GM23338 (cell line): ENCODE measurements around the gene CCDC24. TPM values are rescaled to one million over a fixed set of nuclear protein-coding genes. Genes with fewer than 3 reads are reported as not detected.
A peak's percentile ranks its signal among the peaks of the same experiment; 100 is the strongest.

Experiments used
- ATAC-seq: fragments of 200-7000 bp; cut with Tn5 transposase; 3 replicates; pipeline ENCODE4 v1.9.1; 2020
- DNase-seq: peaks from one replicate; pipeline ENCODE4 v3.0.0-alpha.2; 2015; ENCODE audit warnings: low spot score
- H2AFZ ChIP-seq: fragments of 200-600 bp; sonication (generic); 2 replicates; pipeline ENCODE4 v1.8.0; 2016; ENCODE audit warnings: antibody characterized with exemption, mild to moderate bottlenecking, moderate library complexity
- H3F3A ChIP-seq: fragments of 200-600 bp; sonication (generic); replicated peaks from 2 replicates; pipeline ENCODE4 v1.8.0; 2017; ENCODE audit warnings: antibody characterized with exemption, mixed run types, low read depth
- H3K27ac ChIP-seq: fragments of 200-600 bp; sonication (generic); 2 replicates; pipeline ENCODE4 v1.6.1; 2016; ENCODE audit warnings: low read depth
- H3K27me3 ChIP-seq: fragments of 200-600 bp; sonication (generic); 2 replicates; pipeline ENCODE4 v1.8.0; 2016; ENCODE audit warnings: mild to moderate bottlenecking, mixed run types, moderate library complexity; ENCODE audit not compliant: insufficient read depth
- H3K36me3 ChIP-seq: fragments of 200-600 bp; sonication (generic); 2 replicates; pipeline ENCODE4 v1.8.0; 2016; ENCODE audit warnings: mild to moderate bottlenecking; ENCODE audit not compliant: insufficient read depth
- H3K4me1 ChIP-seq: fragments of 200-600 bp; sonication (generic); 2 replicates; pipeline ENCODE4 v1.8.0; 2016; ENCODE audit warnings: mild to moderate bottlenecking, moderate library complexity; ENCODE audit not compliant: insufficient read depth
- H3K4me2 ChIP-seq: fragments of 200-600 bp; sonication (generic); 2 replicates; pipeline ENCODE4 v1.7.1; 2017; ENCODE audit warnings: mixed run types
- H3K4me3 ChIP-seq: fragments of 200-600 bp; sonication (generic); 2 replicates; pipeline ENCODE4 v1.6.1; 2016; ENCODE audit warnings: mixed run types
- H3K79me2 ChIP-seq: fragments of 200-600 bp; sonication (generic); replicated peaks from 2 replicates; pipeline ENCODE4 v1.8.0; 2017; ENCODE audit warnings: mild to moderate bottlenecking; ENCODE audit not compliant: insufficient read depth
- H3K9me2 ChIP-seq: fragments of 200-600 bp; sonication (generic); 2 replicates; pipeline ENCODE4 v1.8.0; 2017; ENCODE audit not compliant: insufficient read depth
- H4K20me1 ChIP-seq: fragments of 200-600 bp; sonication (generic); replicated peaks from 2 replicates; pipeline ENCODE4 v1.8.0; 2017; ENCODE audit warnings: mild to moderate bottlenecking; ENCODE audit not compliant: insufficient read depth
- H3K27ac Mint-ChIP-seq: 2 replicates; pipeline ENCODE4 v1.8.0; 2020; ENCODE audit warnings: inconsistent platforms, mild to moderate bottlenecking, moderate library complexity, mixed read lengths
- H3K27me3 Mint-ChIP-seq: 3 replicates; pipeline ENCODE4 v1.8.0; 2022; ENCODE audit warnings: low read depth, mild to moderate bottlenecking, moderate library complexity, mixed read lengths, inconsistent platforms; ENCODE audit not compliant: insufficient read depth, poor library complexity
- H3K36me3 Mint-ChIP-seq: 3 replicates; pipeline ENCODE4 v1.8.0; 2021; ENCODE audit warnings: low read depth, mild to moderate bottlenecking, inconsistent platforms, moderate library complexity, mixed read lengths
- H3K4me1 Mint-ChIP-seq: 3 replicates; pipeline ENCODE4 v1.8.0; 2020; ENCODE audit warnings: mild to moderate bottlenecking, inconsistent platforms, mixed read lengths
- H3K4me3 Mint-ChIP-seq: 3 replicates; pipeline ENCODE4 v1.8.0; 2021; ENCODE audit warnings: moderate library complexity, mild to moderate bottlenecking, inconsistent platforms, mixed read lengths
- H3K9me3 Mint-ChIP-seq: 3 replicates; pipeline ENCODE4 v1.8.0; 2020; ENCODE audit warnings: moderate library complexity, mild to moderate bottlenecking, inconsistent platforms, mixed read lengths
- CREB1 ChIP-seq: fragments of 250-450 bp; sonication (Bioruptor Pico); IDR thresholded peaks from 2 replicates; pipeline ENCODE4 v1.5.0; 2020; ENCODE audit warnings: low read depth, mild to moderate bottlenecking, moderate library complexity
- CTCF ChIP-seq, 2 experiments: fragments of 200-600 bp in 1 of 2; sonication (generic) in 1 of 2; conservative IDR thresholded peaks; 2 replicates each; pipeline versions ENCODE4 v1.5.1 to v1.6.1; 2016 to 2017; ENCODE audit warnings: antibody characterized with exemption in 2 of 2, low read depth in 2 of 2, mild to moderate bottlenecking in 2 of 2, moderate library complexity in 1 of 2
- EZH2 ChIP-seq: fragments of 200-600 bp; sonication (generic); IDR thresholded peaks from one replicate; pipeline ENCODE4 v1.8.0; 2017; ENCODE audit warnings: antibody characterized with exemption, mild to moderate bottlenecking, low read depth; ENCODE audit not compliant: unreplicated experiment
- EZH2phosphoT487 ChIP-seq: fragments of 200-600 bp; sonication (generic); IDR thresholded peaks from one replicate; pipeline ENCODE4 v1.8.1; 2018; ENCODE audit warnings: antibody characterized with exemption; ENCODE audit not compliant: unreplicated experiment
- JUNB ChIP-seq: IDR thresholded peaks from one replicate; pipeline ENCODE4 v1.6.1; 2016; ENCODE audit warnings: antibody characterized with exemption; ENCODE audit not compliant: unreplicated experiment
- NANOG ChIP-seq: IDR thresholded peaks from 2 replicates; pipeline ENCODE4 v1.6.1; 2016; ENCODE audit warnings: antibody characterized with exemption, borderline replicate concordance
- POLR2AphosphoS5 ChIP-seq: IDR thresholded peaks from 2 replicates; pipeline ENCODE4 v1.6.1; 2016; ENCODE audit warnings: antibody characterized with exemption, low read depth
- ZNF114 ChIP-seq: fragments of 250-450 bp; sonication (Bioruptor Pico); IDR thresholded peaks from 2 replicates; pipeline ENCODE4 v1.5.0; 2020; ENCODE audit warnings: mild to moderate bottlenecking, moderate library complexity
- polyA plus RNA-seq: library from polyadenylated mRNA; unstranded; fragments of >200 nt; fragmentation: Nextera tagmentation; extraction: Ambion mirVana; gene quantifications from 2 replicates; pipeline ENCODE4 v1.2.1, GENCODE V29; 2016
- total RNA-seq: library from RNA; depleted of rRNA; stranded (reverse); fragments of >200 nt; shearing (Covaris generic); gene quantifications from 2 replicates; pipeline ENCODE4 v1.2.3, GENCODE V29; 2014
- TF ChIP-seq, protein P1 (sequence below): IDR thresholded peaks from 2 replicates; pipeline ENCODE4 v1.6.1; 2016; ENCODE audit warnings: antibody characterized with exemption
- TF ChIP-seq, protein P2 (sequence below): IDR thresholded peaks from one replicate; pipeline ENCODE4 v1.6.1; 2018; ENCODE audit warnings: antibody characterized with exemption; ENCODE audit not compliant: unreplicated experiment

Gene CCDC24
- total and polyA plus RNA-seq, 2 experiments from 2014 or later = 8.3 to 17.2 TPM

- Mint-ChIP-seq H3K9me3 (no peaks in the 10 kb centered on the region), H3K4me3 (peak overlapping the region; percentile 99), H3K36me3 (peaks cover 47% of the 10 kb centered on the region), H3K27me3 (peaks cover 17% of the 10 kb centered on the region), H3K27ac (no peak overlapping the region), H3K4me1 (peaks cover 25% of the 10 kb centered on the region)
- no peaks in the 10 kb centered on the region for H3K27me3 ChIP-seq
- no peak overlapping the region; the same call in 1 of the 2 replicates for H3K4me3 ChIP-seq
- H4K20me1 ChIP-seq = peaks cover 13% of the 10 kb centered on the region
- DNase-seq (no peak), ATAC-seq (no peak)
- H3F3A ChIP-seq = peaks cover 13% of the 10 kb centered on the region; the same call in 1 of the 2 replicates
- H3K4me2 ChIP-seq = no peak overlapping the region
- H3K4me1 ChIP-seq = peaks cover 25% of the 10 kb centered on the region
- TF ChIP-seq POLR2AphosphoS5 (no peak), JUNB (no peak), EZH2 (no peak), EZH2phosphoT487 (no peak), CREB1 (CRISPR knock-in tag) (no peak)
- TF ChIP-seq, protein P1, sequence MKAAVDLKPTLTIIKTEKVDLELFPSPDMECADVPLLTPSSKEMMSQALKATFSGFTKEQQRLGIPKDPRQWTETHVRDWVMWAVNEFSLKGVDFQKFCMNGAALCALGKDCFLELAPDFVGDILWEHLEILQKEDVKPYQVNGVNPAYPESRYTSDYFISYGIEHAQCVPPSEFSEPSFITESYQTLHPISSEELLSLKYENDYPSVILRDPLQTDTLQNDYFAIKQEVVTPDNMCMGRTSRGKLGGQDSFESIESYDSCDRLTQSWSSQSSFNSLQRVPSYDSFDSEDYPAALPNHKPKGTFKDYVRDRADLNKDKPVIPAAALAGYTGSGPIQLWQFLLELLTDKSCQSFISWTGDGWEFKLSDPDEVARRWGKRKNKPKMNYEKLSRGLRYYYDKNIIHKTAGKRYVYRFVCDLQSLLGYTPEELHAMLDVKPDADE = no peak
- H3K9me2 ChIP-seq = no peaks in the 10 kb centered on the region
- no peaks in the 10 kb centered on the region for H3K36me3 ChIP-seq
- peaks cover 17% of the 10 kb centered on the region for H3K79me2 ChIP-seq
- H3K27ac ChIP-seq = no peak overlapping the region
- H2AFZ ChIP-seq = no peak overlapping the region
Observed at GRCh38 chr1:43971336-43971980, 19.9 kb upstream of the CCDC24 start.

GRCh38 chr1:43973981-43974442 lies 17.4 kb upstream of the CCDC24 start:
- DNase-seq (peak; percentile 61), ATAC-seq (peak; percentile 1; the same call in 2 of the 3 replicates)
- Histone ChIP-seq H2AFZ (peak overlapping the region; percentile 100), H3K27me3 (no peaks in the 10 kb centered on the region), H4K20me1 (peaks cover 22% of the 10 kb centered on the region), H3K27ac (0 out of 2 replicates have a peak overlapping the region, but pooled peaks have one; percentile 51), H3K36me3 (0 out of 2 replicates have a peak, but pooled peaks cover 7% of the 10 kb centered on the region), H3K79me2 (peaks cover 17% of the 10 kb centered on the region), H3K4me3 (peak overlapping the region; percentile 96), H3K4me2 (peak overlapping the region; percentile 98), H3F3A (peaks cover 24% of the 10 kb centered on the region; the same call in 1 of the 2 replicates), H3K9me2 (no peaks in the 10 kb centered on the region), H3K4me1 (peaks cover 29% of the 10 kb centered on the region)
- Mint-ChIP-seq H3K9me3 (no peaks in the 10 kb centered on the region), H3K27me3 (peaks cover 24% of the 10 kb centered on the region), H3K4me1 (peaks cover 45% of the 10 kb centered on the region), H3K4me3 (peak overlapping the region; percentile 90), H3K36me3 (peaks cover 70% of the 10 kb centered on the region), H3K27ac (peak overlapping the region; percentile 69)
- TF ChIP-seq POLR2AphosphoS5 = no peak
- TF ChIP-seq CTCF (conservative IDR thresholded peaks at IDR 0.05; ENCODE audit: low read depth in 2 of 2) = no peak
- TF ChIP-seq, protein P2, sequence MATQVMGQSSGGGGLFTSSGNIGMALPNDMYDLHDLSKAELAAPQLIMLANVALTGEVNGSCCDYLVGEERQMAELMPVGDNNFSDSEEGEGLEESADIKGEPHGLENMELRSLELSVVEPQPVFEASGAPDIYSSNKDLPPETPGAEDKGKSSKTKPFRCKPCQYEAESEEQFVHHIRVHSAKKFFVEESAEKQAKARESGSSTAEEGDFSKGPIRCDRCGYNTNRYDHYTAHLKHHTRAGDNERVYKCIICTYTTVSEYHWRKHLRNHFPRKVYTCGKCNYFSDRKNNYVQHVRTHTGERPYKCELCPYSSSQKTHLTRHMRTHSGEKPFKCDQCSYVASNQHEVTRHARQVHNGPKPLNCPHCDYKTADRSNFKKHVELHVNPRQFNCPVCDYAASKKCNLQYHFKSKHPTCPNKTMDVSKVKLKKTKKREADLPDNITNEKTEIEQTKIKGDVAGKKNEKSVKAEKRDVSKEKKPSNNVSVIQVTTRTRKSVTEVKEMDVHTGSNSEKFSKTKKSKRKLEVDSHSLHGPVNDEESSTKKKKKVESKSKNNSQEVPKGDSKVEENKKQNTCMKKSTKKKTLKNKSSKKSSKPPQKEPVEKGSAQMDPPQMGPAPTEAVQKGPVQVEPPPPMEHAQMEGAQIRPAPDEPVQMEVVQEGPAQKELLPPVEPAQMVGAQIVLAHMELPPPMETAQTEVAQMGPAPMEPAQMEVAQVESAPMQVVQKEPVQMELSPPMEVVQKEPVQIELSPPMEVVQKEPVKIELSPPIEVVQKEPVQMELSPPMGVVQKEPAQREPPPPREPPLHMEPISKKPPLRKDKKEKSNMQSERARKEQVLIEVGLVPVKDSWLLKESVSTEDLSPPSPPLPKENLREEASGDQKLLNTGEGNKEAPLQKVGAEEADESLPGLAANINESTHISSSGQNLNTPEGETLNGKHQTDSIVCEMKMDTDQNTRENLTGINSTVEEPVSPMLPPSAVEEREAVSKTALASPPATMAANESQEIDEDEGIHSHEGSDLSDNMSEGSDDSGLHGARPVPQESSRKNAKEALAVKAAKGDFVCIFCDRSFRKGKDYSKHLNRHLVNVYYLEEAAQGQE = no peak
- no peak for TF ChIP-seq NANOG
- TF ChIP-seq, protein P1 = no peak
- no peak for TF ChIP-seq ZNF114
